Stimulated activated CD8-positive, alpha-beta memory T cell treated with anti-CD3 and anti-CD28 coated beads, Interleukin-12 subunit alpha, Interleukin-12 subunit beta, amount 100 ng/mL, for 24 hours (primary cell): ENCODE measurements around the gene ASB2.

Experiments used
- DNase-seq: peaks from one replicate; pipeline ENCODE4 v3.0.0-alpha.2; 2020; ENCODE audit errors: extremely low read depth

The ASB2 gene

DNA sequence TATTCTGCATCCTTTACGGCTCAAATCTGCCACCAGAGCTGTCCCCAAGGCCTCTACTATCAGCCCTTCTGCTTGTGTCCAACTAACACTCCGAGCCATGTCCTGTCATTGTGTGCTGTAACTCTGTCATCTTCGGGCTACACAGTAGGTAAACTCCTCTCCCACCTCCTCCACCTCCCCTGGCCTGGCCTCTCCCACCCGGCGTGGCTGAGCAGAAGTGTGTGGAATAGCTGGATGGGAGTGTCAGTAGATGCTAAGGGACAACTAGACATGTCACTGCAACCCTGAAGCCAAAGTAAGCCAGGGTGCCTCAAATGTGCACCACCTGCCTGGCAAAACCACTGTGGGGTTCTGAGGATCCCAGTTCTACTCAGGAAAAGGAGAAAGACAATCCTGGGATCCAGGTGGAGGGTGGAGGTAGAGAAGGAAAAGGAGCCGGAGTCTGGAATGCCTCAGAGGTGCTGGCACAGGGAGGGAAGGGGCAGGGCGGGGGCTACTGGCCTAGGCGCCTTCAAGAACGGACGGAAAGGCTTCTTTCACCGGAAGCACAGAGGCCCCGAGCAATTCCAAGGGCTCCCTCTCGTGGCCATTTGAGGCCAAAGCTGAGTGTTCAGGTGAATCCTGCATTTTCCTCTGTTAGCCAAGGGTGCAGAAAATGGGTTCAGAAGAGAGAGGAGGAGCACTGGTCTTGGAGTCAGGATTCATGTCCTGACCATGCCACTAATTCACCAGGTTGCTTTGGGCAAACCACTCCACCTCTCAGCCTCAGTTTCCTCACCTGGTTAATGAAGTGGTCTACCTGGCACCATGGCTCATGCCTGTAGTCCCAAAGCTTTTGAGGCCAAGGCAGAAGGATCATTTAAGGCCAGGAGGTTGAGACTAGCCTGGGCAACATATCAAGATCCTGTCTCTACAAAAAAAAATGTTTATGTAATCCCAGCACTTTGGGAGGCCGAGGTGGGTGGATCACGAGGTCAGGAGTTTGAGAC lies 69.7 kb downstream of the ASB2 start:
- no peak for DNase-seq

GRCh38 chr14:93905623-93906022 lies 70.7 kb downstream of the ASB2 start:
- no peak for DNase-seq

GRCh38 chr14:93903342-93904184 lies 72.8 kb downstream of the ASB2 start:
- DNase-seq, result no peak

DNA sequence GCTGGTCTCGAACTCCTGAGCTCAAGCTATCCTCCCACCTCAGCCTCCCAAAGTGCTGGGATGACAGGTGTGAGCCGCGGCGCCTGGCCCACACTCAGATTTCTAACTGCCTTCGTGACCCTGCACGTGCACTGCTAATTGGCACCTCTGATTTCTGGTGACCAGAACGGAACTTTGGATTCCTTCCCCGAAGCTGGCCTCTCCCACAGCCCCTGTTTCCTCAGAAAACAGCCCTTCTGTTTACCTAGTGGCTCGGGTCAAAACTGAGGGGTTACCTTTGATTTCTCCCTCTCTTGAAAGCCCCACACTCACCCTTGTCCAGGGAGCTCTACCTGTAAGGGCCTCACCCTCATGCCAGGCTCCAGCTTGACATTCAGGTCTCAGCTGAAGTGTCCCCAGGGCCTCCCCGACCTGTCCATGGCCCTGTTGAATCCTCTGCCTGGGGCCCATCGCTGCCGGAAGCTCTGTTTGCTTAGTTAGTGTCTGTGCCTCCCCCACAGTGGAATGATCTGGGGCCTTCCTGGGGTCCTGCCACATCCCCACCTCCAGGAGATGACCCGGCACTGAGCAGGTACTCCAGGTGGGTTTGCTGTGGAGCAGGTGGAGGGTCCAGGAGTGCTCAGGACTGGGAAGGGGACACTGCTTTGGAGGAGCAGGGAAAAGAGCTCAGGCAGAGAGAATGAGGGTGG lies 73.6 kb downstream of the ASB2 start:
- no peak for DNase-seq

DNA sequence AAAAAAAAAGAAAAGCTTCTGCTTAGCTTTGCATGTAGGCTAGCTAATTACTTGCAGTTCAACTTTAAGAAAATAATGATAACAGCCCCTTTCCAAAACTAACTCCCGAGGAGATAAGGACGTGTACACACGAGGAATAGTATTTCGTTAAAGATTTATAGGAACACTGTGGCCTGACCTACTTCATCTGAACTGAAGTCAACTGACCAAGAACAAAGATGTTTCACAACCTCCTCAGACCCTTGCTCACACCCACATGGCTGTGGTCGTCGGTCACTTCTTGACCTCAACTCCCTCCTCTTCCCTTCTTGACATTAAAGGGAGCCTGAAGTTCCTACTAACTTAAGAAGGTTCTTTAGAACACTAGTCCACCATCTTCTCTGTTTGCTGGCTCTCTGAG lies 74.6 kb downstream of the ASB2 start:
- DNase-seq, result no peak

DNA sequence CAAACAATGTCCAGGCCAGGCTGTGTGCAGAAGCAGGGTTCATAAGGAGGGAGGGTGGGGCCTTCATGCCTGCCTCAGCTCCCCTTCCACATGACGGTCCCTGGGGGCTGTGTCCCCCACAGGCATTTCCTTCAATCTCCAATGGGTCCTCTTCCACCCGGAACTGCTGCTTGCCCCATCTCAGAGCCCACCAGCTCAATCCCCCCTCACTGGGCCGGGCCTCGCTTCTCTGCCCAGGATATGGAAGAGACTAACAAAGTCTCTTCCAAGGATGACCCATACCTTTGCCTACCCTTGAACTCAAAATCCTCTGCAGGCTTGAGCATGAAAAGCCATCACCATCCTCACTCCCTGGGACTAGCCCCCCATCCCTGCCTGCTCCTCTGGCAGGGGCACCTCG lies 77.6 kb downstream of the ASB2 start:
- DNase-seq, result no peak

GRCh38 chr14:93898081-93898611 lies 78.2 kb downstream of the ASB2 start:
- DNase-seq, result no peak

GRCh38 chr14:93897476-93897845 lies 78.9 kb downstream of the ASB2 start:
- no peak for DNase-seq

DNA sequence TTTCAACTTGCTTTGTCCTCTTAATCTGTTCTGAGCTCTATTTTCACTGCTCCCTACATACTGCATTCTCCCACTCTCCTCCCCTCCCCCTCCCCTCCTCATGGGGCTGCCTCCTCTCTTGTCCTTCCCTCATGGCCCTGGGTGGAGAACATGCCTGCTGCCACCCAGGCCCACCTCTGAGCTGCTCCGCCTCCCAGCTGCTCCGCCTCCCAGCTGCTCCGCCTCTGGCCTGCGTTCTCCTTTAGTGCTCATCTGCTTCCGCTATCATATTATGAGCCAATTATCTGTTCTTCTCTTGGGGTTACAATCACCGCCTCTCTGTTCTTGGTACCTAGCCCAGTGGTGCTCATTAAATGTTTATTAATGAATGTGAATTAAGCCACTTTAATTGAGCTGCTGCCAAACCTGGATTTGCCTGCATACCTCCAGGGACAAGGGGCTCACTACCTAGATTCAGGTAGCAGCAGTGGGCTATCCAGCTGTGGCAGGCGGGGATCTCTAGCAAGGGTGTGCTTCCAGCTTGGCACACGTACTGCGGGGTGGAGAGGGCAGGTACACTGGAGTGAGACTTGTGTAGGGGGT lies 81.3 kb downstream of the ASB2 start:
- no peak for DNase-seq

DNA sequence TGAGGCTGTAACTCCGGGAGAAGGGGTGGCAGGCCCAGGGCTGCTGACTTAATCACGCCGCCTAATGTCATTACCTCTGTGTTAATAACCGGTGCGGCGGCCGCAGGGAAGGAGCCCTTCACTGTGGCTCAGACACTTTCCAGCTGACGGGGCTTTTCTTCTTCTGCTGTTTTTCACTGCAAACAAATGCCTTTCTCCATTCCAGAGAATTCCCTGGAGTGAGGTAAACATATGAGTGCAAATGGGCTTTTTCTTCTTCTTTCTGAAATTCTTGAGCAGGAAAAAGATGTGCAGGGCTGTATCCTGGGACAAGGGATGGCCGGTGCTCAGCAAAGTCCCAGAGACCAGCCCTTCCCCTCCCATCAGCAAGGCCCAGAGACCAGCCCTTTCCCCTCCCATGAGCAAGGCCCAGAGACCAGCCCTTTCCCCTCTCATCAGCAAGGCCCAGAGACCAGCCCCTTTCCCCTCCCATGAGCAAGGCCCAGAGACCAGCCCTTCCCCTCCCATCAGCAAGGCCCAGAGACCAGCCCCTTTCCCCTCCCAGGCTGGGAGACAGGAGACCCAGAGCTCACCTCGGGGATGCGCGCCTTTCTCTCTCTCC lies 82.6 kb downstream of the ASB2 start:
- no peak for DNase-seq

- peak; percentile 28 for DNase-seq
These were observed 83.3 kb downstream of the ASB2 start for GRCh38 chr14:93892923-93893558.

DNA sequence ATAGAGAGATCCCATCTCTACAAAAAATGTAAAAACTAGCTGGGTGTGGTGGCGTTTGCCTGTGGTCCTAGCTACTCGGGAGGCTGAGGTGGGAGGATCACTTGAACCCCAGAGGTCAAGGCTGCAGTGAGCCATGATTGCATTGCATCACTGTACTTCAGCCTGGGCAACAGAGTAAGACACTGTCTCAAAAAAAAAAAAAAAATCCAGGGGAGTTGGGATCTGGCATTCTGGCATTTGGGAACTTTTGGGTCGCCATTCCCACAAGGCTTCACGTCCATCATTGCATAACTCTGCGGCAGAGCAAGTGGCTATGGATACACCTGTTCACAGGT lies 83.9 kb downstream of the ASB2 start:
- no peak for DNase-seq

- no peak for DNase-seq
These were observed 84.4 kb downstream of the ASB2 start for GRCh38 chr14:93891756-93892504.

DNA sequence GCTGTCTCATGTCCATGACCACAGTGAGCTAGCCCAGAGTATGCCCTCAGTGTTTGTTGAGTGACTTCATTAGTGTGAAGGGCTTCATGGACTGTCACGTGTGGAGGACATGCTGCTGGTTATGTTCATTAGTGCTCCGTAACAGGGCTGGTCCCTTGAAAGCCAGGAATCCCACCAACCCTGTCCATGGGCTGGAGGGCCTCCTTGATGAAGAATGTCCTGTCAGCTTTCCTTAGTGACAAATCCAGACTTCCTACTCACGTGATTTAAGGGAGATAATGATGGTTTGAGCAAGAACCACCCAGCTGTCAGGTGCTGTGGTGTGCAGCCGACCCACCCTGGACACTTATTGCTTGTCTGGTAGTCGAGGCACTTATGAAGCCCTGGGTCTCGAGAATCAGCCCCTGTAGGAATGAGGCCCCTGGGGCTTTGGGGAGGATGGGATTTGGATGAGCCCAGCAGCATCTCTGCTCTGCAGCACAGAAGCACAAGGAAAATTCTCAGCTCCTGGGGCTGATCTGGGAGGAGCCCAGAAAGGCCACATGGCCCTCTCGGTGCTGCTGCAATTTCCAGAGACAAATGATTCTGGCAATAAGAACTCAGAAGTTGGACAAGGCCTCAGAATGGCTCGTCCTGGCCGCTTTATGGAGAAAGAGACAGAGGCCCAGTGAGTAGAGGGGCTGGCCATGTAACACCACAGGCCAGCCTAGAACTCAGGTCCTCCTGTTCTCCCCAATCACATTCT lies 86.5 kb downstream of the ASB2 start:
- no peak for DNase-seq

DNA sequence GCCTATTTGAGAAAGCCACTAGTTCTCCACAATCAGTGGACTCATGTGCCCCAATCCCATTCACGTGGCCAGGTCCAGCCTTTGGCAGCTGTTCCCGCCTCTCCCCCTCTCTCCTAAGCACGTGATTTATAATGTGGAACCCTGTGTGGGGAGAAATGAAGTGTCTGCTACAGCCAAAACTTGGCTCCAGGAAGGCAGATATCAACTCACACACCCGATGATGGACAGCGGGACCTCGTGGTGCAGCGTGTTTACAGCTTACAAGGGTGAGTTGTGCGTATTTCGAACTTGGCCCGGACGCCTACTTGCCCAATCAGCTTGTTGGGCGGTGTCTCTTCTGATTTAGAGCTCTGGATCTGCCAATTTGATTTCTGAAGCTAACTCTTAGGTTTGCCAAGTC lies 87.4 kb downstream of the ASB2 start:
- no peak for DNase-seq

DNA sequence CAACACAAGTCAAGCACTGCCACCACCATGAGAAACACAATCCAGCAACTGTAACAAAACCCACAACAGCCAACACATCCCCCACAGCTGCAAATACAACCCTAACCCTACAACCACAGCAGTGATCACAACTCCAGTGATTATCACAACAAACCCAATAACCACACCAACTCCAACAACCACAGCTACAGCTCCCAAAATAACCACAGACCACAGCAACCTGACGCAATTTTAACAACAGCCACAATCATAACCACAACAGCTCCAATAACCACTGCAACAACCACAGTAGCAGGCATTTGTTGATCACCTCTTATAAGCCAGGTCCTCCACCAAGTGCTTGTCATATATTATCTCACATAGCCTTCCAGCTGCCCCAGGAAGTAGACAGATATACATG lies 91.4 kb downstream of the ASB2 start:
- no peak for DNase-seq
